VCaP (cell line): Measurements from ENCODE around the gene ANO10.

Source experiments
- H3K27ac ChIP-seq: fragments of 450-650 bp; 2 replicates; pipeline ENCODE4 v1.5.1; 2017
- CTCF ChIP-seq: fragments of 450-650 bp; conservative IDR thresholded peaks from 2 replicates; pipeline ENCODE4 v1.5.1; 2017; ENCODE audit warnings: mild to moderate bottlenecking, moderate library complexity

The ANO10 gene

GRCh38 chr3:43648957-43649356 lies 27.1 kb upstream of the ANO10 start:
- no peak overlapping the region for H3K27ac ChIP-seq
- TF ChIP-seq CTCF: no peak

- no peak overlapping the region for H3K27ac ChIP-seq
- no peak for TF ChIP-seq CTCF
Observed at GRCh38 chr3:43647331-43648166, 25.7 kb upstream of the ANO10 start.

GRCh38 chr3:43644443-43644842 lies 22.6 kb upstream of the ANO10 start:
- H3K27ac ChIP-seq: no peak overlapping the region
- TF ChIP-seq CTCF: no peak

GRCh38 chr3:43641306-43642114 lies 19.7 kb upstream of the ANO10 start:
- no peak overlapping the region for H3K27ac ChIP-seq
- no peak for TF ChIP-seq CTCF

GRCh38 chr3:43640681-43641080 lies 18.9 kb upstream of the ANO10 start:
- H3K27ac ChIP-seq: no peak overlapping the region
- no peak for TF ChIP-seq CTCF

- no peak overlapping the region for H3K27ac ChIP-seq
- TF ChIP-seq CTCF: peak; percentile 33
Observed at GRCh38 chr3:43638594-43639447, 17.0 kb upstream of the ANO10 start.

- TF ChIP-seq CTCF: no peak
- H3K27ac ChIP-seq: no peak overlapping the region
Observed at GRCh38 chr3:43637702-43638101, 15.9 kb upstream of the ANO10 start.
